Measurements from ENCODE around the gene ZIC3. TPM values are rescaled to one million over a fixed set of nuclear protein-coding genes. Genes with fewer than 3 reads are reported as not detected.

Gene ZIC3
- not detected in 2 replicates for total RNA-seq

DNA sequence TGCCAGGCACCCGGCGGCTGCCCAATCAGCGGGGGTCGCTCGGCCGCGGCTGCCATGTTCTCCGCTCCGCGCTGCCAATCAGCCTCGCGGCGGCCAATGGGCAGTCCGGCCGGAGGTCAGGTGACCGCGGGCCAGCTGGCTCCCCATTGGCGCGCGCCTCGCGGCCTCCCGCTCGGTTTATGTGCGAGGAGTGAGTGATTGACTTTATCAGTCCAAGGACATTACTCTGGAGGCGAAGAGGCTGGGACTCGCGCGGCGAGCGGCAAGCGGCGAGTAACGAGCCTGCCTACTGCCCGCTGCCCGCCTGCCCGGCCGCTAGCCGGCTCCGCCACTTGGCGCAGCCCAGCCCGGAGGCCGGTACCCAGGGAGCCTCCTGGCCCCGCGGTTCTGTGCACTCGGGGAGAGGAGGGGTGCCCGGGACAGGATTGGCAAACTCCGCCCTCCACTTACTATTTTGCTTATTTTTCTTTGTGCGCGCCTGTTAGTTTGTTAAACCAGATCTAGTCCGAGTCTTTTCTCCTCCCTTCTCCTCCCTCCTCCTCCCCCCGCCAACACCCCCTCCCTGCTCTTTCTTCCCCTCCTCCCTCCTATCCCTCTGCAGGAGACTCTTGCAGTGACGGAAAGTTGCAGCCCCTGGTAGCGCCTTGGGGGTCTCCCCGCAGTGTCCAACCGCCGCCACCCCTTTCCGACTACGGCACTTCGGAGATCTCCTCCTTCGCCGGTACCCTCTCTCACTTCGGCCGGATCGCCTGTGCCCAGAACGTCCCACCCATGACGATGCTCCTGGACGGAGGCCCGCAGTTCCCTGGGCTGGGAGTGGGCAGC is at the start of gene ZIC3:
Gene ZIC3, plus strand, starts transcription at position 207 of the 825 bp plus-strand sequence. Its CDS starts 565 bp downstream, at position 772.

